Memory B cell (primary cell): ENCODE data around the gene LITAFD.
"Not testable (repeated sequence)": the region's sequence is repeated elsewhere in the genome, so short reads cannot be mapped to it uniquely, and the experiment has no call there.

Experiments used
- ATAC-seq: fragments of 150-1000 bp; cut with Tn5 transposase; 2 replicates; pipeline ENCODE4 v1.10.0; 2021; ENCODE audit warnings: low read depth, mild to moderate bottlenecking, moderate library complexity
- DNase-seq, 2 donors: peaks; one replicate each; pipeline ENCODE4 v3.0.0; 2022; ENCODE audit warnings: low spot score in 2 of 2
- H3K27ac Mint-ChIP-seq: one replicate; pipeline ENCODE4 v1.8.0; 2022; ENCODE audit warnings: mild to moderate bottlenecking, moderate library complexity, mixed read lengths
- H3K27me3 Mint-ChIP-seq: one replicate; pipeline ENCODE4 v1.8.0; 2022; ENCODE audit warnings: mixed read lengths
- H3K36me3 Mint-ChIP-seq: one replicate; pipeline ENCODE4 v1.8.0; 2022; ENCODE audit warnings: mild to moderate bottlenecking, mixed read lengths
- H3K4me1 Mint-ChIP-seq: one replicate; pipeline ENCODE4 v1.8.0; 2022; ENCODE audit warnings: mixed read lengths
- H3K4me3 Mint-ChIP-seq: one replicate; pipeline ENCODE4 v1.8.0; 2022; ENCODE audit warnings: mild to moderate bottlenecking, moderate library complexity, mixed read lengths
- H3K9me3 Mint-ChIP-seq: one replicate; pipeline ENCODE4 v1.8.0; 2022; ENCODE audit warnings: mixed read lengths

LITAFD gene

DNA sequence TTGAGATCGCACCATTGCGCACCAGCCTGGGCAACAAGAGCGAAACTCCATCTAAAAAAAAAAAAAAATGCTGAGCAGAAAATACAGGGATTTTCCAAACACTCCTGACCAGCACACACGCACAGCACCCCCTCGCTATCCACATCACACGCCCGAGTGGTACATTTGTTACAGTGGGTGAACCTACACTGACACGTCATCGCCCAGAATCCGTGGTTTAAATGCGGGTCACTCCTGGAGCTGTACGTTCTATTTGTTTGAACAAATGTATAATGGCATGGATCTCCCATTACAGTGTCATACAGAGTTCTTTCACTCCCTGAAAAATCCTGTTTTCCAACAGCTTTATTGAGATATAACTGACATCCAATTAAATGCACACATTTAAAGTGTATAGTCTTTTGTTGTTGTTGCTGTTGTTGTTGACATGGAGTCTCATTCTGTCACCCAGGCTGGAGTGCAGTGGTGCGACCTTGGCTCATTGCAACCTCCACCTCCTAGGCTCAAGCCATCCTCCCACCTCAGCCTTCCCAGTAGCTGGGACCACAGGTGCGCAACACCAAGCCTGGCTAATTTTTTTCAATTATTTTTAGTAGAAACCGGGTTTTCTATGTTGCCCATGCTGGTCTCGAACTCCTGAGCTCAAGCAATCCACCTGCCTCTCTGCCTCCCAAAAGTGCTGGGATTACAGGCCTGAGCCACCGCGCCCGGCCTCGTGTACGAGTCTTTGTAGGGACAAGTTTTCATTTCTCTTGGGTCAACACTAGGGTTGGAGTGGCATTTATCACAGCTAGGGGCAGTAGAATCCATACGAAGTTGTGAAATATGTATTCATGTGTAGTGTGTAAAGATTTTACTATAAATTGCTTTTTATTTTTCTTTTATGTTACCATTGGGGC, 8.9 kb upstream of the LITAFD start:
- Mint-ChIP-seq H3K9me3 (no peaks in the 10 kb centered on the region), H3K27me3 (peaks cover 2% of the 10 kb centered on the region), H3K4me1 (peaks cover 15% of the 10 kb centered on the region), H3K4me3 (no peak overlapping the region), H3K36me3 (no peaks in the 10 kb centered on the region), H3K27ac (no peak overlapping the region)
- no peak for ATAC-seq
- no peak for DNase-seq

DNA sequence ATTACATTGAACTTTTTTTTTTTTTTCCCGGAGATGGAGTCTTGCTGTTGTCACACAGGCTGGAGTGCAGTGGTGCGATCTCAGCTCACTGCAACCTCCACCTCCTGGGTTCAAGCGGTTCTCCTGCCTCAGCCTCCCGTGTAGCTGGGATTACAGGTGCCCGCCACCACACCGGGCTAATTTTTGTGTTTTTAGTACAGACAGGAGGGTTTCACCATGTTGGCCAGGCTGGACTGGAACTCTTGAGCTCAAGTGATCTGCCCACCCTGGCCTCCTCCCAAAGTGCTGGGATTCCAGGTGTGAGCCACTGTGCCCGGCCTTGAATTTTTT, 8.3 kb upstream of the LITAFD start:
- H3K36me3 Mint-ChIP-seq, H3K9me3 Mint-ChIP-seq, DNase-seq, H3K27ac Mint-ChIP-seq, ATAC-seq, H3K4me3 Mint-ChIP-seq, H3K27me3 Mint-ChIP-seq: not testable (repeated sequence)
- H3K4me1 Mint-ChIP-seq: peaks cover 15% of the 10 kb centered on the region

DNA sequence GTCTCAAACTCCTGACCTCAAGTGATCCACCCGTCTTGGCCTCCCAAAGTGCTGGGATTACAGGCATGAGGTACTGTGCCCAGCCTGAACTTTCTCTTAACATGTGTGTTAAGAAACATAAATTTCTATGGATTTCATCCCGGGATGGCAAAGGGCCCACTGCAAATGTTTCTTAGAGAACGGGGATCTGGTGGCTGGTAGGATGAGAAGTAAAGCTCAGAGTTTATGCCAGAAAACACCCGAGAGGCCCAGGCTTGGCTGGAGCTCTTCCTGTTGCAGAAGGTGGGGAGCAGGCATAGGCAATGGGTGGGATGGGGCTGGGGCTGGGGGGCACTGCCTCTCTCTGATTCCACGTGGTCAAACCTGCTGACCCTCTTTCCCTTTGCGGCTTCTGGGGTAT, 7.8 kb upstream of the LITAFD start:
- DNase-seq (no peak), ATAC-seq (no peak)
- Mint-ChIP-seq H3K9me3 (no peaks in the 10 kb centered on the region), H3K4me3 (no peak overlapping the region), H3K27me3 (peaks cover 2% of the 10 kb centered on the region), H3K27ac (no peak overlapping the region), H3K4me1 (peaks cover 12% of the 10 kb centered on the region), H3K36me3 (no peaks in the 10 kb centered on the region)

DNA sequence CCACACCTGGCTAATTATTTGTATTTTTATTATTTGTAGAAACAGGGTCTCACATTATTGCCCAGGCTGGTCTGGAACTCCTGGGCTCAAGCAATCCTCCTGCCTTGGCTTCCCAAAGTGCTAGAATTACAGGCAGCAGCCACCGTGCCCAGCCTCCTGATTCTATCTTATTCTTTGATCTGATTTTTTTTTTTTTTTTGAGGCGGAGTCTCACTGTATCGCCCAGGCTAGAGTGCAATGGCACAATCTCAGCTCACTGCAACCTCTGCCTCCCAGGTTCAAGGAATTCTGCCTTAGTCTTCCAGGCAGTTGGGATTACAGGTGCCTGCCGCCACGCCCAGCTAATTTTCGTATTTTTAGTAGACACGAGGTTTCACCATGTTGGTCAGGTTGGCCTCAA, 6.8 kb upstream of the LITAFD start:
- not testable (repeated sequence) for DNase-seq, H3K9me3 Mint-ChIP-seq, H3K36me3 Mint-ChIP-seq, H3K27me3 Mint-ChIP-seq, ATAC-seq, H3K27ac Mint-ChIP-seq, H3K4me3 Mint-ChIP-seq
- H3K4me1 Mint-ChIP-seq: peaks cover 13% of the 10 kb centered on the region

DNA sequence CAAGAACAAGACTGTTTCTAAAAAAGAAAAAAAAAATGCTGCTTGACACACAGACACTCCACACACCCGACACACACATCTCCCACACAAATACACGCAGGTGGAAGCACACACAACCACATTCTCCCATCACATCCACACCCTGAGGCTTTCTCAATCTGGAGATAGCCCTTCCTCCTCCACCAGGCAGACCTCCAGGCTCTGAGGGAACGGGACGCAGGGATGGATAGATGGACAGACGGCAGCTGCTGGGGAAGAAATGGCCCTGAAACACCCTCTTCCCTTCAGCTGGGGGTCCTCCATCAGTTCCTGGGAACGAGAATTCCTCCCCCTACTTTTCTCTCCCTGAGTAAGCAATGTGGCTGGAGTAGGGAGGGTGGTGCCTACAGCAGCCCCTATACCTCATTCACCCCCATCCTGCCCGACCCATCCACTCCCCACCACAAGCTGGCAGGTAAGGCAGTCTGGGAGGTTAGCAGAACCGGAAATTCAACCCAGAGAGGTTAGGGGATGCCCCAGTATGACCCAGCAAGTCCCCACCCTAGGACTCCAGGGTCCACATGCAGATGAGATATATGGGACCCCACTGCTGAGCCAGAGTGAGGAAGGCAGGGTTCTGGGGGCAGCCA, 4.1 kb upstream of the LITAFD start:
- Mint-ChIP-seq H3K4me1 (peaks cover 6% of the 10 kb centered on the region), H3K27me3 (peaks cover 2% of the 10 kb centered on the region), H3K9me3 (no peaks in the 10 kb centered on the region), H3K27ac (no peak overlapping the region), H3K36me3 (no peaks in the 10 kb centered on the region), H3K4me3 (no peak overlapping the region)
- ATAC-seq: no peak
- DNase-seq: no peak

DNA sequence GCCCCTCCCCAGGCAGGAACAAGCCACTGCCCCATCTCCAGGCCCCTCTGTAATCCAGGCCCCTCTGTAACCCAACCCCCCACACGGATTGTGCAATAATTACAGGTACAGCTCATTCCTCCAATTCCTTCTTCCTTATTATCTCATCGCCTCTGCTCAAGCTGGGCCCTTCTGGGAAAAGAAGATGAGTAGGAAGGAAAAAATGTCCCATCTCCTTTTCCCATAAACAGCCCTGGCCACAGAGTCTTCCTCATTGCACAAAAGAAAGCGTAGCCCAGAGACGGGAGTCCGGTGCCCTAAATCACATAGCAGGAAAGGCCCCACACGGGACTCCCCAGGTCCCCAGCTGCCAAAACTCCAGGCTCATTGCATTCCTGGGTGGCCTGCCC, 3.6 kb upstream of the LITAFD start:
- H3K36me3 Mint-ChIP-seq: no peaks in the 10 kb centered on the region
- H3K9me3 Mint-ChIP-seq: no peaks in the 10 kb centered on the region
- ATAC-seq (no peak), DNase-seq (no peak)
- no peak overlapping the region for H3K4me3 Mint-ChIP-seq
- peaks cover 6% of the 10 kb centered on the region for H3K4me1 Mint-ChIP-seq
- peaks cover 2% of the 10 kb centered on the region for H3K27me3 Mint-ChIP-seq
- H3K27ac Mint-ChIP-seq: no peak overlapping the region

DNA sequence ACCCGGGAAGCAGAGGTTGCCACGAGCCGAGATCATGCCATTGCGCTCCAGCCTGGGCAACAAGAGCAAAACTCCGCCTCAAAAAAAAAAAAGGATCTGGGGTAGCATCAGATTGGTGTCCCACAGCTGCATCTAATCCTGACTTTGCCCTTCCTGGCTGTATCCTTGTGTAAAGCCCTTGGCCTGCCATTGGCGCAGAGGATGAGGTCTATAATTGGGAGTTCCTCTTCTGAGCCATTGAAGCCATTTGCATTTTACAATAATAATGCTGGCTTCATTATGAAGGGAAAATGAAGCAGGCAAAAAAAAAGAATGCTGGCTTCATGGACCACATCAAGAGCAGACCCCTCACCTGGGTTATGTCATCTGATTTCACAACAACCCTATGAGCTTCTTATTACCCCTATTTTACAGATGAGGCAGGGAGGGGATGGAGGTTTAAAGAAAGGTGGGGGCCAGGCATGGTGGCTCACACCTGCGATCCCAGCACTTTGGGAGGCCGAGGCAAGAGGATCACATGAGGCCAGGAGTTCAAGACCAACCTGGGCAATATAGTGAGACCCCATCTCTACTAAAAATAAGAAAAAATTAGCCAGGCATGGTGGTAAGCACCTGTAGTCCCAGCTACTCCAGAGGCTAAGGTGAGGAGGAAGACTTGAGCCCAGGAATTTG, 1.2 kb upstream of the LITAFD start:
- no peak for ATAC-seq
- peaks cover 10% of the 10 kb centered on the region for H3K27me3 Mint-ChIP-seq
- no peak overlapping the region for H3K4me3 Mint-ChIP-seq
- no peak for DNase-seq
- H3K36me3 Mint-ChIP-seq: no peaks in the 10 kb centered on the region
- H3K4me1 Mint-ChIP-seq: peaks cover 8% of the 10 kb centered on the region
- no peaks in the 10 kb centered on the region for H3K9me3 Mint-ChIP-seq
- no peak overlapping the region for H3K27ac Mint-ChIP-seq

DNA sequence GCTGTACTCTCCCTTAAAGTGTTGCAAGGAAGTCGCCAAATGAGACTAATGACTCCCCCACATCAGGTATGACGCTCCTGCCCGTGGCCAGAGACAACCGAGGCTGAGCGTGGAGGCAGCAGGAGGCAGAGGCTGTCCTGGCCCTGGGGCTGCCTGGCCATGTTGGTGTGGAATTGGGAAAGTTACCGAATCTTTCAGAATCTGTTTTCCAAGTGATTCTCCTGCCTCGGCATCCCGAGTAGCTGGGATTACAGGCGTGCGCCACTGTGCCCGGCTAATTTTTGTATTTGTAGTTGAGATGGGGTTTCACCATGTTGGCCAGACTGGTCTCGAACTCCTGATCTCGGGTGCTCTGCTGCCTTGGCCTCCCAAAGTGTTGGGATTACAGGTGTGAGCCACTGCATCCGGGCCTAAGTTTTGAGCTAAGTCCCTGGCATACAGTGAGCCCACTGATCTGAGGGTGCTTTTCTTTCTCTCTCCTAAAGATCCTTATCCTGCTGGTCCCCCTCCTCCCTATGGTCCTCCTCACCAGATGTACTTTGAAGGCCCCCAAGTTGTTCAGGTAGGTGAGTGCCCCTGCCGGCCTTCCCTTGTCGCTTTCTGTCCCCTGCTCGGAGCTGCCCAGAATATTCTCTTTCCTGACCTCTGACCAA, 700 bp downstream of the LITAFD start:
- Mint-ChIP-seq H3K36me3 (peaks cover 5% of the 10 kb centered on the region), H3K9me3 (no peaks in the 10 kb centered on the region), H3K4me1 (peaks cover 15% of the 10 kb centered on the region), H3K27me3 (peaks cover 9% of the 10 kb centered on the region), H3K27ac (no peak overlapping the region), H3K4me3 (no peak overlapping the region)
- DNase-seq (no peak), ATAC-seq (no peak)

DNA sequence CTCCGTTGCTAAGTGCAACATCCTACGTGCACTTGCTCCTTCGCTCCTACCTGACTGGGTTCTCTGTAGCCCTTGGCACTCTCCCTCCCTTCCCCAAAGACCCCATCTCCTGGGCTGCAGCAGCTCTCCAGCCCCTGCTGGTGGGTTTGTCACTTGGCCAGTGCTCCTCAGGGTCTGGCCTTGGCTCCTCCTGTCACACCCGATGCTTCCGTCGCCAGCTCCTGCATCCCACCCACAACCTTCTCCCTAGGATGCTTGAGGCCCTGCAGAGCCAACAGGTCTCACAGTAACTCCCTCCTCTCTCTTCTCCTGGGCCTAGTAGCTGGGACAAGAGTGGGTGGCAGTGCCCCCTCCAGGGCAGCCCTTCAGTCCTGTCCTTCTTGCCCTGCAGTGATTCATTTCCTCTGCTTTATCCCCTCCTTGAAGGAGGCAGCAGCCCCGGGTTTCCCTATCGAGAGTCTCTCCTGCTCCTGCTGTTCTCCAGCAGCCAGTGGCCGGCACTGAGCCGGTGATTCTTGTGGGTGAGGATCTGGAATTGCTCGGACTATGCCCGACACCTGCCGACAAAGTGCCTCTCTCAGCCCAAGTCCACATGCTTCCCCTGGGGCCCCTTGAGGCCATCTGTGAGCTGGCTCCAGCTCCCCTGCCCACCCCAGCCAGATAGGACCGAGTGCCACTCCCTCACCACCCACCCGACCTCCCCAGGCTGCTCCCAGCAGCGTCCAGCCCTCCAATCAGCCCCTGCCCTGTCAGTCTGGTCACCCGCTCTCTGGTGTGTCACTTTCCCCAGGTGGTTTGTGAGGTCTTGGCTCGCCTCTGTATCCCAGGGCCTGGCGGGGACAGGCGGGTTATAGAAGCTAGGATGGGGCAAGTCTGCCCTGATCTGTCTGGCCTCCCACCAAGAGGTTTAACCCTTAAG, 3.8 kb downstream of the LITAFD start:
- peak overlapping the region; percentile 3 for H3K27ac Mint-ChIP-seq

DNA sequence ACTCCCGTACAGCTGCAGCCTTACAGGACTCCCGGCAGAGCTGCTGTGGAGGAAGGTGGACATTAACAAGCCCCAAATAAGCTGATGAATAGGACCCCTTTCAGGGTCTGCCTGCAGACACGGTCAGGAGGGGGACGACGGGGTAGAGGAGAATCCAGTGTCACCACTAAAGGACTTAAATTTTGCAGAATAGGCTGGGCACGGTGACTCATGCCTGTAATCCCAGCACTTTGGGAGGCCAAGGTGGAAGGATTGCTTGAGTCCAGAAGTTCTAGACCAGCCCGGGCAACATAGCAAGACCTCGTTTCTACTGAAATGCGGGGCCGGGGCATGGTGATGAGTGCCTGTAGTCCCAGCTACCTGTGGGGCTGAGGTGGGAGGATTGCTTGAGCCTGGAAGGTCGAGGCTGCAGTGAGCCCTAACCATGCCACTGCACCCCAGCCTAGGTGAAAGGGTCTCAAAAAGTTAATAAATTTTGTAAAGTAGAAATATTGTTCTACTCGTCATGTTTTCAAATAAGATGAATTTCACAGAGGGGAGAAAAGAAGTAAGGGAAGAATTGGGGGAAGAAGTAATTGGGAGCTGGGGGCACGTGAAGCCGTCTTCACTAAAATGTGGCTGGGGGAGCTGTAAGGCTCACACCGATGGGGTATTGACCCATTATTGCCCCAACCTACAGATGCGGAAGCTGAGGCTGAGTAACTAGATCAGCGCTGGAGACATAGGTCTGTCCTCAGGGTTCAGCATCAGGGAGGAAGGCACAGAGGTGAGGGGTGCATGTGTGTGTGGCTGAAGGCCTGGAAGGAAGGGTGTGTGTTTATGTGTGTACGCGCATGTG, 4.7 kb downstream of the LITAFD start:
- no peak for DNase-seq
- Mint-ChIP-seq H3K4me3 (no peak overlapping the region), H3K9me3 (no peaks in the 10 kb centered on the region), H3K36me3 (peaks cover 5% of the 10 kb centered on the region), H3K27me3 (peaks cover 8% of the 10 kb centered on the region), H3K4me1 (peaks cover 23% of the 10 kb centered on the region), H3K27ac (no peak overlapping the region)
- ATAC-seq: no peak

More for the DNA sequence above, 3.8 kb downstream of the LITAFD start:
- ATAC-seq (no peak), DNase-seq (no peak)
- no peak overlapping the region for H3K4me3 Mint-ChIP-seq
- no peaks in the 10 kb centered on the region for H3K9me3 Mint-ChIP-seq
- peaks cover 8% of the 10 kb centered on the region for H3K27me3 Mint-ChIP-seq
- peaks cover 16% of the 10 kb centered on the region for H3K4me1 Mint-ChIP-seq
- H3K36me3 Mint-ChIP-seq: peaks cover 5% of the 10 kb centered on the region

DNA sequence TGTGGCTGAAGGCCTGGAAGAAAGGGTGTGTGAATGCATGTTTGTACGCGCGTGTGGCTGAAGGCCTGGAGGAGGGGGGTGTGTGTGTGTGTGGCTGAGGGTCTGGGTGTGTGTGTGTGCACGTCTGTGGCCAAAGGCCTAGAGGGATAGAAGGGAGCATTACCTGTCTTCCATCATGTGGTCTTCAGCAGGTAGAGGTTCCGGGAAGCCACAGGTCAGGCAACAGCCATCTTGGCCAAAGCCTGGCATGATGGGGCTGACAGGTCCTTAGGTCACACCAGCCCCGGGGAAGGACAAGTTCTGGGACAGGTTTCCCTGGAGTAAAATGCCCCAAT, 5.2 kb downstream of the LITAFD start:
- Mint-ChIP-seq H3K4me1 (peaks cover 28% of the 10 kb centered on the region), H3K27me3 (peaks cover 8% of the 10 kb centered on the region), H3K36me3 (peaks cover 5% of the 10 kb centered on the region), H3K4me3 (no peak overlapping the region), H3K9me3 (no peaks in the 10 kb centered on the region), H3K27ac (no peak overlapping the region)
- no peak for ATAC-seq
- no peak for DNase-seq

DNA sequence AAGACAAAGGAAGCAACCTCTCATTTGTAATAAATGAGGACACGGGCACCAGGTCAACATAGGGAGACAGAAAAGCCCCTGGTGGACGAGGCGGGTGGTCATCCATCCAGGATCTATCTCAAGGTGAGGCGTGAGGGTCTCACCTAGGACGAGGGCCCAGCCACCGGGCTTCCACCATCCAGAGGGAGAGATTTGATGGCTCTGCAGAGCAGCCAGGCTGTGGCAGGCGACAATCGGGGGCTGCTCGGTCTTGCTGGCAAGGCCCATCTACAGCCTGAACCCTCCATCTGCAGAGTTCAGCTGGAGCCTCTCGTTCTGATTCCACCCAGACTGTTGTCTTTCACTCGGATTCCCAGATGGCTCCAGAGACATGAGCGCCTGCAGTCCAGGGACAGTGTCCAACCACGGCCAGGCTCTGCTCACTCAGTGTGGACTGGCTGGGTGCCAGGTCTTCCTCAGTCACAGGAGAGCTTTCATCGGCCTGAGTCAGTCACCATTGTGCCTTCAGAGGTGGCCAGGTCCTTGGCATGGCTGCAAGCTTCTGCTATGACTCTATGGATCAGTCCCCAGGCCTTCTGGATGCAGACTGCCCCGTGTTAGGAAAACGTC, 5.9 kb downstream of the LITAFD start:
- ATAC-seq: no peak
- Mint-ChIP-seq H3K4me1 (peaks cover 28% of the 10 kb centered on the region), H3K9me3 (no peaks in the 10 kb centered on the region), H3K27me3 (peaks cover 8% of the 10 kb centered on the region), H3K27ac (no peak overlapping the region), H3K4me3 (no peak overlapping the region), H3K36me3 (peaks cover 5% of the 10 kb centered on the region)
- no peak for DNase-seq
